HEK293 (cell line): Measurements from ENCODE around the gene RNF19B.

Experiments used
- CTCF ChIA-PET: fragments of 350-600 bp; formaldehyde crosslinking; extraction: SDS; loops from one replicate; lab custom pipeline; 2021; ENCODE audit warnings: antibody characterized with exemption; lab: Yijun Ruan, JAX
- POLR2A ChIA-PET: fragments of 300-600 bp; formaldehyde crosslinking; extraction: SDS; loops from one replicate; lab custom pipeline; 2020; ENCODE audit warnings: antibody characterized with exemption, inconsistent platforms; lab: Yijun Ruan, JAX
- H3K27ac ChIP-seq: fragments of 200-500 bp; sonication (Bioruptor generic); 2 replicates; pipeline ENCODE4 v1.5.1; 2014; ENCODE audit warnings: low read depth, low read length, control low read depth, inconsistent platforms; ENCODE audit errors: extremely low read depth
- H3K36me3 ChIP-seq, 2 experiments: fragments of 200-500 bp in 1 of 2; sonication (Bioruptor generic) in 1 of 2; 1 replicate in 1 of 2; 2 replicates in 1 of 2; pipeline ENCODE4 v1.5.1; 2014 to 2017; ENCODE audit warnings: inconsistent platforms in 2 of 2, low read length in 2 of 2; ENCODE audit not compliant: control insufficient read depth in 2 of 2, insufficient read depth in 1 of 2
- H3K4me1 ChIP-seq: fragments of 200-500 bp; sonication (Bioruptor generic); 2 replicates; pipeline ENCODE4 v1.5.1; 2014; ENCODE audit warnings: mild to moderate bottlenecking, low read length, inconsistent platforms; ENCODE audit not compliant: control insufficient read depth, insufficient read depth
- H3K4me3 ChIP-seq: 2 replicates; pipeline ENCODE4 v1.5.1; 2011; ENCODE audit warnings: low read depth, mild to moderate bottlenecking, control low read depth, low read length, moderate library complexity
- H3K9me3 ChIP-seq: fragments of 200-500 bp; sonication (Bioruptor generic); 2 replicates; pipeline ENCODE4 v1.5.1; 2014; ENCODE audit warnings: low read depth, low read length, inconsistent platforms; ENCODE audit not compliant: control insufficient read depth, insufficient read depth
- EGR2 ChIP-seq: fragments of 450-650 bp; formaldehyde crosslinking; IDR thresholded peaks from 2 replicates; pipeline ENCODE4 v1.5.1; 2016; ENCODE audit warnings: low read depth, missing biosample characterization, missing genetic modification characterization
- FEZF1 ChIP-seq: fragments of 450-650 bp; formaldehyde crosslinking; IDR thresholded peaks from 2 replicates; pipeline ENCODE4 v1.5.1; 2016; ENCODE audit warnings: missing biosample characterization, missing genetic modification characterization
- GFI1B ChIP-seq: fragments of 450-650 bp; formaldehyde crosslinking; IDR thresholded peaks from 2 replicates; pipeline ENCODE4 v1.5.1; 2016; ENCODE audit warnings: missing biosample characterization, missing genetic modification characterization
- KLF9 ChIP-seq: fragments of 450-650 bp; formaldehyde crosslinking; IDR thresholded peaks from 2 replicates; pipeline ENCODE4 v1.5.1; 2016; ENCODE audit warnings: missing biosample characterization, missing genetic modification characterization, low read depth
- OSR2 ChIP-seq: fragments of 450-650 bp; formaldehyde crosslinking; IDR thresholded peaks from 2 replicates; pipeline ENCODE4 v1.5.1; 2016; ENCODE audit warnings: missing biosample characterization, missing genetic modification characterization
- SP7 ChIP-seq: fragments of 450-650 bp; formaldehyde crosslinking; IDR thresholded peaks from 2 replicates; pipeline ENCODE4 v1.5.1; 2016; ENCODE audit warnings: missing biosample characterization, missing genetic modification characterization
- TRIM28 ChIP-seq: IDR thresholded peaks from 2 replicates; pipeline ENCODE4 v1.6.1; 2011; ENCODE audit warnings: low read length, control low read depth, borderline replicate concordance
- ZFHX2 ChIP-seq: fragments of 450-650 bp; formaldehyde crosslinking; conservative IDR thresholded peaks from 2 replicates; pipeline ENCODE4 v1.5.1; 2016; ENCODE audit warnings: missing biosample characterization, missing genetic modification characterization
- ZIC2 ChIP-seq: fragments of 450-650 bp; formaldehyde crosslinking; IDR thresholded peaks from 2 replicates; pipeline ENCODE4 v1.5.1; 2016; ENCODE audit warnings: missing biosample characterization, missing genetic modification characterization
- ZNF274 ChIP-seq, 2 experiments: fragments of 200-500 bp in 1 of 2; fragments of 450-650 bp in 1 of 2; sonication (Bioruptor generic) in 1 of 2; formaldehyde crosslinking in 1 of 2; IDR thresholded peaks; 2 replicates each; pipeline versions ENCODE4 v1.5.1 to v1.6.1; 2014 to 2016; ENCODE audit warnings: borderline replicate concordance in 1 of 2, inconsistent platforms in 1 of 2, low read length in 1 of 2, missing biosample characterization in 1 of 2, missing genetic modification characterization in 1 of 2
- ZNF302 ChIP-seq: fragments of 450-650 bp; formaldehyde crosslinking; IDR thresholded peaks from 2 replicates; pipeline ENCODE4 v1.5.1; 2016; ENCODE audit warnings: missing biosample characterization, missing genetic modification characterization, low read depth
- ZNF366 ChIP-seq: fragments of 450-650 bp; formaldehyde crosslinking; conservative IDR thresholded peaks from 2 replicates; pipeline ENCODE4 v1.5.1; 2016; ENCODE audit warnings: missing biosample characterization, missing genetic modification characterization
- ZNF549 ChIP-seq: fragments of 450-650 bp; IDR thresholded peaks from 2 replicates; pipeline ENCODE4 v1.5.1; 2018; ENCODE audit warnings: missing biosample characterization, missing genetic modification characterization, mild to moderate bottlenecking, inconsistent platforms, moderate library complexity
- ZNF585B ChIP-seq: fragments of 450-650 bp; formaldehyde crosslinking; IDR thresholded peaks from 2 replicates; pipeline ENCODE4 v1.5.1; 2016; ENCODE audit warnings: missing biosample characterization, missing genetic modification characterization
- ZNF624 ChIP-seq: fragments of 450-650 bp; formaldehyde crosslinking; IDR thresholded peaks from 2 replicates; pipeline ENCODE4 v1.5.1; 2017; ENCODE audit warnings: missing biosample characterization, missing genetic modification characterization
- ZNF654 ChIP-seq: fragments of 450-650 bp; formaldehyde crosslinking; IDR thresholded peaks from 2 replicates; pipeline ENCODE4 v1.5.1; 2016; ENCODE audit warnings: low read depth, missing biosample characterization, missing genetic modification characterization
- ZNF791 ChIP-seq: fragments of 450-650 bp; formaldehyde crosslinking; IDR thresholded peaks from 2 replicates; pipeline ENCODE4 v1.5.1; 2016; ENCODE audit warnings: missing biosample characterization, missing genetic modification characterization
- ZSCAN18 ChIP-seq: fragments of 450-650 bp; formaldehyde crosslinking; IDR thresholded peaks from 2 replicates; pipeline ENCODE4 v1.5.1; 2016; ENCODE audit warnings: missing biosample characterization, missing genetic modification characterization
- ZXDB ChIP-seq: fragments of 450-650 bp; formaldehyde crosslinking; IDR thresholded peaks from 2 replicates; pipeline ENCODE4 v1.5.1; 2016; ENCODE audit warnings: missing biosample characterization, missing genetic modification characterization
- TF ChIP-seq, protein P1 (sequence below): fragments of 450-650 bp; formaldehyde crosslinking; IDR thresholded peaks from 2 replicates; pipeline ENCODE4 v1.5.1; 2017; ENCODE audit warnings: missing biosample characterization, missing genetic modification characterization
- TF ChIP-seq, protein P2 (sequence below): fragments of 450-650 bp; formaldehyde crosslinking; IDR thresholded peaks from 2 replicates; pipeline ENCODE4 v1.5.1; 2016; ENCODE audit warnings: missing biosample characterization, missing genetic modification characterization

The RNF19B gene

GRCh38 chr1:32939655-32940371 is 24.8 kb downstream of the RNF19B start:
- no peak overlapping the region for H3K4me3 ChIP-seq
- ChIA-PET POLR2A (interaction anchor here (1.5 kb wide), 1 partner anchor 25 kb away, joined by 4 read pairs; the partner anchor contains the start of gene RNF19B), CTCF (interaction anchor here (0.6 to 3.0 kb wide), 3 partner anchors 68 to 146 kb away, joined by 4 to 9 read pairs (median 4); no protein-coding TSS in a partner anchor)
- H3K27ac ChIP-seq, result no peak overlapping the region
- no peaks in the 10 kb centered on the region for H3K9me3 ChIP-seq
- H3K36me3 ChIP-seq, result peaks cover 16 to 92% of the 10 kb centered on the region in 2 experiments
- H3K4me1 ChIP-seq, result no peaks in the 10 kb centered on the region
- TF ChIP-seq EGR2 (tag by site-specific recombination) (peak; percentile 36; the same call in 1 of the 2 replicates), ZFHX2 (tag by site-specific recombination) (peak; percentile 56), ZNF549 (tag by site-specific recombination) (no peak), SP7 (tag by site-specific recombination) (peak; percentile 61; the same call in 1 of the 2 replicates), FEZF1 (tag by site-specific recombination) (no peak)
- TF ChIP-seq, protein P1, sequence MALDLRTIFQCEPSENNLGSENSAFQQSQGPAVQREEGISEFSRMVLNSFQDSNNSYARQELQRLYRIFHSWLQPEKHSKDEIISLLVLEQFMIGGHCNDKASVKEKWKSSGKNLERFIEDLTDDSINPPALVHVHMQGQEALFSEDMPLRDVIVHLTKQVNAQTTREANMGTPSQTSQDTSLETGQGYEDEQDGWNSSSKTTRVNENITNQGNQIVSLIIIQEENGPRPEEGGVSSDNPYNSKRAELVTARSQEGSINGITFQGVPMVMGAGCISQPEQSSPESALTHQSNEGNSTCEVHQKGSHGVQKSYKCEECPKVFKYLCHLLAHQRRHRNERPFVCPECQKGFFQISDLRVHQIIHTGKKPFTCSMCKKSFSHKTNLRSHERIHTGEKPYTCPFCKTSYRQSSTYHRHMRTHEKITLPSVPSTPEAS (tag by site-specific recombination), result no peak
- TF ChIP-seq, all 188 proteins: peak for 3

GRCh38 chr1:32937061-32937460 is 27.5 kb downstream of the RNF19B start:
- H3K4me1 ChIP-seq, result no peaks in the 10 kb centered on the region
- ChIA-PET POLR2A (interaction anchor here (0.8 kb wide), 1 partner anchor 26 kb away, joined by 4 read pairs; no protein-coding TSS in a partner anchor), CTCF (interaction anchor here (0.6 to 3.0 kb wide), 6 partner anchors 16 to 149 kb away, joined by 3 to 9 read pairs (median 4); partner anchors contain the start of gene AZIN2)
- no peak overlapping the region for H3K27ac ChIP-seq
- no peak overlapping the region for H3K4me3 ChIP-seq
- no peaks in the 10 kb centered on the region for H3K9me3 ChIP-seq
- TF ChIP-seq ZNF274 (IDR thresholded peaks at IDR 0.05; ENCODE audit: low read length) (no peak), ZNF274 (tag by site-specific recombination; IDR thresholded peaks at IDR 0.05; ENCODE audit: borderline replicate concordance) (no peak)
- peaks cover 5 to 66% of the 10 kb centered on the region in 2 experiments for H3K36me3 ChIP-seq

DNA sequence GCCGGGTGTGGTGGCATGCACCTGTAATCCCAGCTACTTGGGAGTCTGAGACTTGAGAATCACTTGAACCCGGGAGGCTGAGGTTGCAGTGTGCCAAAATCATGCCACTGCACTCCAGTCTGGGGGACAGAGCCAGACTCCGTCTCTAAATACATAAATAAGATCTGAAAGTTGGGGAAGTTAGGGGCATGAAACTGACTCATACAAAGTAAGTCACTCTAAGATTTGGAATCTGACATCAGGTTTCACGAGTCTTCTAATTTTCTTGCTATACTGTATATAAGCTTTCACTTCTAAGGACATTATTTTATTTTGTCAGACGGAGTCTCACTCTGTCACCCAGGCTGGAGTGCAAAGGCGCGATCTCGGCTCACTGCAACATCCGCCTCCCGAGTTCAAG is 30.1 kb downstream of the RNF19B start:
- Histone ChIP-seq H3K4me3 (no peak overlapping the region), H3K9me3 (no peaks in the 10 kb centered on the region), H3K36me3 (peaks cover 0 to 40% of the 10 kb centered on the region in 2 experiments), H3K27ac (no peak overlapping the region), H3K4me1 (no peaks in the 10 kb centered on the region)
- ChIA-PET CTCF (interaction anchor here (0.5 to 6.8 kb wide), 21 partner anchors 9 to 363 kb away, joined by 3 to 71 read pairs (median 4); partner anchors contain the start of gene HPCA), POLR2A (interaction anchor here (0.6 to 1.1 kb wide), 3 partner anchors 30 to 146 kb away, joined by 3 to 7 read pairs (median 5); partner anchors contain the start of genes AZIN2 and RNF19B)
- TF ChIP-seq, protein P2, sequence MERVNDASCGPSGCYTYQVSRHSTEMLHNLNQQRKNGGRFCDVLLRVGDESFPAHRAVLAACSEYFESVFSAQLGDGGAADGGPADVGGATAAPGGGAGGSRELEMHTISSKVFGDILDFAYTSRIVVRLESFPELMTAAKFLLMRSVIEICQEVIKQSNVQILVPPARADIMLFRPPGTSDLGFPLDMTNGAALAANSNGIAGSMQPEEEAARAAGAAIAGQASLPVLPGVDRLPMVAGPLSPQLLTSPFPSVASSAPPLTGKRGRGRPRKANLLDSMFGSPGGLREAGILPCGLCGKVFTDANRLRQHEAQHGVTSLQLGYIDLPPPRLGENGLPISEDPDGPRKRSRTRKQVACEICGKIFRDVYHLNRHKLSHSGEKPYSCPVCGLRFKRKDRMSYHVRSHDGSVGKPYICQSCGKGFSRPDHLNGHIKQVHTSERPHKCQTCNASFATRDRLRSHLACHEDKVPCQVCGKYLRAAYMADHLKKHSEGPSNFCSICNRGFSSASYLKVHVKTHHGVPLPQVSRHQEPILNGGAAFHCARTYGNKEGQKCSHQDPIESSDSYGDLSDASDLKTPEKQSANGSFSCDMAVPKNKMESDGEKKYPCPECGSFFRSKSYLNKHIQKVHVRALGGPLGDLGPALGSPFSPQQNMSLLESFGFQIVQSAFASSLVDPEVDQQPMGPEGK, result no peak
- no peak for TF ChIP-seq ZIC2 (tag by site-specific recombination)
- TF ChIP-seq OSR2 (tag by site-specific recombination), result no peak

- POLR2A ChIA-PET, result interaction anchor here (0.6 to 1.1 kb wide), 3 partner anchors 31 to 147 kb away, joined by 3 to 7 read pairs (median 5); partner anchors contain the start of genes AZIN2 and RNF19B
- no peak overlapping the region for H3K27ac ChIP-seq
- TF ChIP-seq TRIM28 (peak; percentile 53; the same call in 1 of the 2 replicates), ZNF585B (tag by site-specific recombination) (no peak), ZXDB (tag by site-specific recombination) (no peak), GFI1B (tag by site-specific recombination) (no peak), ZNF302 (tag by site-specific recombination) (no peak), ZSCAN18 (tag by site-specific recombination) (no peak), ZNF624 (tag by site-specific recombination) (no peak), ZNF791 (no peak), ZNF654 (tag by site-specific recombination) (0 out of 2 replicates have a peak, but pooled peaks have one; percentile 2), ZNF366 (tag by site-specific recombination) (peak; percentile 52; the same call in 1 of the 2 replicates), KLF9 (tag by site-specific recombination) (0 out of 2 replicates have a peak, but pooled peaks have one; percentile 24)
Measured at GRCh38 chr1:32933742-32934322, 30.8 kb downstream of the RNF19B start.

More at GRCh38 chr1:32933742-32934322, 30.8 kb downstream of the RNF19B start:
- no peaks in the 10 kb centered on the region for H3K4me1 ChIP-seq
- no peak overlapping the region for H3K4me3 ChIP-seq
- peaks cover 0 to 36% of the 10 kb centered on the region in 2 experiments for H3K36me3 ChIP-seq
- CTCF ChIA-PET, result interaction anchor here (0.6 to 6.8 kb wide), 31 partner anchors 10 to 484 kb away, joined by 3 to 71 read pairs (median 4); partner anchors contain the start of gene HPCA
- no peaks in the 10 kb centered on the region for H3K9me3 ChIP-seq
